SU-DHL-6 (cell line): ENCODE data around the gene GPR85.

ENCODE experiments used
- H2AFZ ChIP-seq: fragments of 200-600 bp; sonication (generic); 2 replicates; pipeline ENCODE4 v1.6.1; 2014; ENCODE audit warnings: low read depth, mild to moderate bottlenecking, moderate library complexity, mixed read lengths, antibody characterized with exemption, low read length; ENCODE audit not compliant: severe bottlenecking
- H3F3A ChIP-seq: fragments of 200-600 bp; shearing (Covaris generic); 2 replicates; pipeline ENCODE4 v1.6.0; 2016; ENCODE audit warnings: antibody characterized with exemption, mild to moderate bottlenecking; ENCODE audit not compliant: insufficient read depth
- H3K27ac ChIP-seq: fragments of 200-600 bp; sonication (generic); 2 replicates; pipeline ENCODE4 v1.5.1; 2016; ENCODE audit warnings: low read depth, mild to moderate bottlenecking, low read length, moderate library complexity, mixed read lengths
- H3K27me3 ChIP-seq: fragments of 200-600 bp; sonication (generic), shearing (Covaris generic); 2 replicates; pipeline ENCODE4 v1.6.0; 2014; ENCODE audit warnings: mild to moderate bottlenecking, low read length
- H3K36me3 ChIP-seq: fragments of 200-600 bp; sonication (generic); 2 replicates; pipeline ENCODE4 v1.6.1; 2014; ENCODE audit warnings: mild to moderate bottlenecking, low read length, mixed read lengths
- H3K4me2 ChIP-seq: fragments of 300-600, 200-600 bp; shearing (Covaris generic), sonication (generic); 2 replicates; pipeline ENCODE4 v1.6.0; 2014; ENCODE audit warnings: low read length, low read depth, mild to moderate bottlenecking; ENCODE audit not compliant: poor library complexity, severe bottlenecking
- H3K4me3 ChIP-seq: fragments of 200-600 bp; sonication (generic); 2 replicates; pipeline ENCODE4 v1.5.1; 2014; ENCODE audit warnings: antibody characterized with exemption, low read length, mild to moderate bottlenecking, mixed read lengths; ENCODE audit not compliant: insufficient read depth, poor library complexity, severe bottlenecking
- H3K79me2 ChIP-seq: fragments of 200-600 bp; sonication (generic); 2 replicates; pipeline ENCODE4 v1.6.1; 2014; ENCODE audit warnings: mild to moderate bottlenecking, low read length, moderate library complexity; ENCODE audit not compliant: insufficient read depth
- H3K9ac ChIP-seq: fragments of 200-600 bp; sonication (generic); 2 replicates; pipeline ENCODE4 v1.7.0; 2014; ENCODE audit warnings: mild to moderate bottlenecking, low read length
- H3K9me2 ChIP-seq: fragments of 200-600 bp; sonication (generic); replicated peaks from 2 replicates; pipeline ENCODE4 v1.6.1; 2014; ENCODE audit warnings: low read length; ENCODE audit not compliant: insufficient read depth
- H3K9me3 ChIP-seq: fragments of 200-600 bp; sonication (generic); 2 replicates; pipeline ENCODE4 v1.6.1; 2014; ENCODE audit warnings: low read length, mixed read lengths; ENCODE audit not compliant: insufficient read depth
- H4K20me1 ChIP-seq: fragments of 200-600 bp; sonication (generic); 2 replicates; pipeline ENCODE4 v1.6.1; 2014; ENCODE audit warnings: low read depth, mild to moderate bottlenecking, antibody characterized with exemption, low read length, moderate library complexity, mixed read lengths
- EZH2phosphoT487 ChIP-seq: fragments of 200-600 bp; sonication (generic), shearing (Covaris generic); conservative IDR thresholded peaks from 2 replicates; pipeline ENCODE4 v1.6.1; 2018; ENCODE audit warnings: mild to moderate bottlenecking, antibody characterized with exemption, low read length, moderate library complexity, mixed read lengths
- TF ChIP-seq, protein P1 (sequence below): fragments of 200-600 bp; sonication (generic); IDR thresholded peaks from one replicate; pipeline ENCODE4 v1.5.1; 2017; ENCODE audit warnings: antibody characterized with exemption, mild to moderate bottlenecking, low read length, moderate library complexity; ENCODE audit not compliant: insufficient read depth, poor library complexity, severe bottlenecking

The GPR85 gene, protein sequence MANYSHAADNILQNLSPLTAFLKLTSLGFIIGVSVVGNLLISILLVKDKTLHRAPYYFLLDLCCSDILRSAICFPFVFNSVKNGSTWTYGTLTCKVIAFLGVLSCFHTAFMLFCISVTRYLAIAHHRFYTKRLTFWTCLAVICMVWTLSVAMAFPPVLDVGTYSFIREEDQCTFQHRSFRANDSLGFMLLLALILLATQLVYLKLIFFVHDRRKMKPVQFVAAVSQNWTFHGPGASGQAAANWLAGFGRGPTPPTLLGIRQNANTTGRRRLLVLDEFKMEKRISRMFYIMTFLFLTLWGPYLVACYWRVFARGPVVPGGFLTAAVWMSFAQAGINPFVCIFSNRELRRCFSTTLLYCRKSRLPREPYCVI

DNA sequence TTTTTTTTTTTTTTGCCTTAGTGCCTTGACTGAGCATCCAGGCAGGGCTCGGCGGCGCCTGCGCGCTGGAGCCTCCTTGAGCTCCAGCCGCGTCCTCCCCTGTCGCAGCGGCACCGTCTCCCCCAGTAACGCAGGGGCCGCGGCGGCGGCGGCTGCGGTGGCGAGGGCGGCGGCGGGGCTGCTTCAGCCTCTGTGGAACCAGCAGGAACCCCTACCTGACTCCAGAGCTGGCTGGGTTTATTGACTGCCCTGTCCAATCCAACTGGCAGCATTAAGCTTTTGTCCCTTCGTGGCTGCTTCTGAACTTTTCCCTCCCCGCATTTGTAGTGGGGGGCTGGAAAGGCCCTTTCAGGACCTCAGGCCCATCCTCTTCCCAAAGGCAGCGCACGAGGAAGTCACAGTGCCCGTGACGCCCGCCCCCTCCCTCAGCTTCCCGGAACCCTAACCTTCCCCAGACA is at the start of gene GPR85:
GPR85 (minus strand) TSS at position 397 of the 458 bp plus-strand sequence. CDS start 2,106 bp downstream, outside the sequence.
- H4K20me1 ChIP-seq: no peaks in the 10 kb centered on the region
- H2AFZ ChIP-seq: no peak within 1 kb of the TSS
- H3K9me3 ChIP-seq: no peaks in the 10 kb centered on the region
- no peak within 1 kb of the TSS for H3K4me2 ChIP-seq
- no peaks in the 10 kb centered on the region for H3K27me3 ChIP-seq
- H3F3A ChIP-seq: no peaks in the 10 kb centered on the region
- H3K27ac ChIP-seq: no peak within 1 kb of the TSS
- no peak within 1 kb of the TSS for H3K4me3 ChIP-seq
- no peaks in the 10 kb centered on the region for H3K36me3 ChIP-seq
- no peak for TF ChIP-seq EZH2phosphoT487
- TF ChIP-seq, protein P1, sequence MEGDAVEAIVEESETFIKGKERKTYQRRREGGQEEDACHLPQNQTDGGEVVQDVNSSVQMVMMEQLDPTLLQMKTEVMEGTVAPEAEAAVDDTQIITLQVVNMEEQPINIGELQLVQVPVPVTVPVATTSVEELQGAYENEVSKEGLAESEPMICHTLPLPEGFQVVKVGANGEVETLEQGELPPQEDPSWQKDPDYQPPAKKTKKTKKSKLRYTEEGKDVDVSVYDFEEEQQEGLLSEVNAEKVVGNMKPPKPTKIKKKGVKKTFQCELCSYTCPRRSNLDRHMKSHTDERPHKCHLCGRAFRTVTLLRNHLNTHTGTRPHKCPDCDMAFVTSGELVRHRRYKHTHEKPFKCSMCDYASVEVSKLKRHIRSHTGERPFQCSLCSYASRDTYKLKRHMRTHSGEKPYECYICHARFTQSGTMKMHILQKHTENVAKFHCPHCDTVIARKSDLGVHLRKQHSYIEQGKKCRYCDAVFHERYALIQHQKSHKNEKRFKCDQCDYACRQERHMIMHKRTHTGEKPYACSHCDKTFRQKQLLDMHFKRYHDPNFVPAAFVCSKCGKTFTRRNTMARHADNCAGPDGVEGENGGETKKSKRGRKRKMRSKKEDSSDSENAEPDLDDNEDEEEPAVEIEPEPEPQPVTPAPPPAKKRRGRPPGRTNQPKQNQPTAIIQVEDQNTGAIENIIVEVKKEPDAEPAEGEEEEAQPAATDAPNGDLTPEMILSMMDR: no peak
- H3K9me2 ChIP-seq: no peaks in the 10 kb centered on the region
- H3K9ac ChIP-seq: no peak within 1 kb of the TSS
- H3K79me2 ChIP-seq: no peaks in the 10 kb centered on the region

DNA sequence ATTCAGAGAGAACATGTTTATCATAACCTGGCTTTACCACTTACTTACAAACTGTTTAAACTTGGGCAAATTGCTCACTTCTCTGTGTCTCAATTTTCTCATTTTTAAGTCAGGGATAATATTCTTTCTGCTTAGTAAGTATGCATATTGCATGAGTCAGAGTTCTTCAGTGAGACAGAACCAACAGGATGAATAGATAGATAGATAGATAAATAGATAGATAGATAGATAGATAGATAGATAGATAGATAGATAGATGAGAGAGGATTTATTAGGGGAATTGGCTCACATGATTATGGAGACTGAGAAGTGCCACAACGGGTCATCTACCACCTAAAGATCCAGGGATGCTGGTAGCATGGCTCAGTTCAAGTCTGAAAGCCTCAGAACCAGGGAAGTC is 47.4 kb upstream of the GPR85 start:
- H3K9me2 ChIP-seq: no peaks in the 10 kb centered on the region
- no peaks in the 10 kb centered on the region for H3K9me3 ChIP-seq
- H3K36me3 ChIP-seq: no peaks in the 10 kb centered on the region
- no peak overlapping the region for H2AFZ ChIP-seq
- no peak overlapping the region for H3K4me3 ChIP-seq
- H3K4me2 ChIP-seq: no peak overlapping the region
- no peaks in the 10 kb centered on the region for H3K27me3 ChIP-seq
- TF ChIP-seq, protein P1: no peak
- no peak for TF ChIP-seq EZH2phosphoT487
- no peaks in the 10 kb centered on the region for H4K20me1 ChIP-seq
- H3K27ac ChIP-seq: no peak overlapping the region
- no peaks in the 10 kb centered on the region for H3F3A ChIP-seq
- no peaks in the 10 kb centered on the region for H3K79me2 ChIP-seq
- no peak overlapping the region for H3K9ac ChIP-seq

DNA sequence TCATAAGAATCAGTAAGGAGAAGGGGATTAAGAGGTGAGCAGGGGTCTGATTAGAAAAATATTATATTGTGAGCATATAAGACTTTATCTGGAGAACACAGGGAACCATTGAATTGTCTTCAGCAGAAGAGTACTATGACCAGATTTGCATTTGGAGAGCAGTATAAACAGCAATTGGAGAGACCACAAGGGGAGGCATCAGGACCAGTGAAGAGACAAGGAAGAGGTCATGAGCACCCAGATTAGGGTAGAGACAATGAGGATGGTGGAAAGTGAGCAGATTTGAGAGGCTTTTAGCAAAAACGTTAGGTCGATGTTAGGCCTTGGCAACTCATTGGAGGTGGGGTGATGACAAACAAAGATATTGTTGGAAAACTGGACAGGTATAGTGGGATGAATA is 44.7 kb upstream of the GPR85 start:
- TF ChIP-seq, protein P1: no peak
- TF ChIP-seq EZH2phosphoT487: no peak

More for the DNA sequence above, 44.7 kb upstream of the GPR85 start:
- Histone ChIP-seq H3K36me3 (no peaks in the 10 kb centered on the region), H3K79me2 (no peaks in the 10 kb centered on the region), H3K9me3 (no peaks in the 10 kb centered on the region), H3K9me2 (no peaks in the 10 kb centered on the region), H3F3A (no peaks in the 10 kb centered on the region), H3K27ac (no peak overlapping the region), H3K4me3 (no peak overlapping the region), H3K4me2 (no peak overlapping the region), H3K27me3 (no peaks in the 10 kb centered on the region), H3K9ac (no peak overlapping the region), H2AFZ (no peak overlapping the region), H4K20me1 (no peaks in the 10 kb centered on the region)
